ENCODE data around the gene PACRG. TPM values are rescaled to one million over a fixed set of nuclear protein-coding genes. Genes with fewer than 3 reads are reported as not detected.
A peak's percentile ranks its signal among the peaks of the same experiment; 100 is the strongest.

PACRG gene
- total and polyA plus RNA-seq, 3 donors from 2014 or later, result 54.0 to 84.6 (median 81.7) TPM

GRCh38 chr6:163293286-163293685 is 565.5 kb downstream of the PACRG start:
- H3K27me3 ChIP-seq, result no peaks in the 10 kb centered on the region
- peaks cover 6% of the 10 kb centered on the region for H3K4me1 ChIP-seq
- no peak for DNase-seq
- no peaks in the 10 kb centered on the region for H3K36me3 ChIP-seq (ENCODE audit: low read depth, missing control alignments)
- TF ChIP-seq, protein P1, sequence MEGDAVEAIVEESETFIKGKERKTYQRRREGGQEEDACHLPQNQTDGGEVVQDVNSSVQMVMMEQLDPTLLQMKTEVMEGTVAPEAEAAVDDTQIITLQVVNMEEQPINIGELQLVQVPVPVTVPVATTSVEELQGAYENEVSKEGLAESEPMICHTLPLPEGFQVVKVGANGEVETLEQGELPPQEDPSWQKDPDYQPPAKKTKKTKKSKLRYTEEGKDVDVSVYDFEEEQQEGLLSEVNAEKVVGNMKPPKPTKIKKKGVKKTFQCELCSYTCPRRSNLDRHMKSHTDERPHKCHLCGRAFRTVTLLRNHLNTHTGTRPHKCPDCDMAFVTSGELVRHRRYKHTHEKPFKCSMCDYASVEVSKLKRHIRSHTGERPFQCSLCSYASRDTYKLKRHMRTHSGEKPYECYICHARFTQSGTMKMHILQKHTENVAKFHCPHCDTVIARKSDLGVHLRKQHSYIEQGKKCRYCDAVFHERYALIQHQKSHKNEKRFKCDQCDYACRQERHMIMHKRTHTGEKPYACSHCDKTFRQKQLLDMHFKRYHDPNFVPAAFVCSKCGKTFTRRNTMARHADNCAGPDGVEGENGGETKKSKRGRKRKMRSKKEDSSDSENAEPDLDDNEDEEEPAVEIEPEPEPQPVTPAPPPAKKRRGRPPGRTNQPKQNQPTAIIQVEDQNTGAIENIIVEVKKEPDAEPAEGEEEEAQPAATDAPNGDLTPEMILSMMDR (IDR thresholded peaks at IDR 0.05), result no peak
- TF ChIP-seq POLR2A (IDR thresholded peaks at IDR 0.05), result no peak
- H3K9me3 ChIP-seq, result no peaks in the 10 kb centered on the region
- no peak overlapping the region for H3K4me3 ChIP-seq
- H3K27ac ChIP-seq, result no peak overlapping the region
- WGBS, 2 donors, result 84 to 87% methylated on average over 6 of the region's 6 CpGs
- intact Hi-C loops (cut with DNase I; ENCODE audit: low total_unique reads), result no loop called here

GRCh38 chr6:163294734-163295133 is 567.0 kb downstream of the PACRG start:
- intact Hi-C loops (cut with DNase I; ENCODE audit: low total_unique reads), result no loop called here
- DNase-seq, result no peak
- Histone ChIP-seq H3K9me3 (no peaks in the 10 kb centered on the region), H3K27ac (peak overlapping the region in 1 of 2 donors; percentile 28), H3K4me3 (no peak overlapping the region), H3K36me3 (ENCODE audit: low read depth, missing control alignments) (no peaks in the 10 kb centered on the region), H3K27me3 (no peaks in the 10 kb centered on the region), H3K4me1 (peaks cover 17% of the 10 kb centered on the region)
- TF ChIP-seq, protein P1 (IDR thresholded peaks at IDR 0.05), result no peak
- no peak for TF ChIP-seq POLR2A (IDR thresholded peaks at IDR 0.05)

- TF ChIP-seq POLR2A (IDR thresholded peaks at IDR 0.05), result no peak
- TF ChIP-seq, protein P1 (IDR thresholded peaks at IDR 0.05), result no peak
- intact Hi-C loops (cut with DNase I; ENCODE audit: low total_unique reads), result no loop called here
Observed at GRCh38 chr6:163296835-163297519, 569.2 kb downstream of the PACRG start.

DNA sequence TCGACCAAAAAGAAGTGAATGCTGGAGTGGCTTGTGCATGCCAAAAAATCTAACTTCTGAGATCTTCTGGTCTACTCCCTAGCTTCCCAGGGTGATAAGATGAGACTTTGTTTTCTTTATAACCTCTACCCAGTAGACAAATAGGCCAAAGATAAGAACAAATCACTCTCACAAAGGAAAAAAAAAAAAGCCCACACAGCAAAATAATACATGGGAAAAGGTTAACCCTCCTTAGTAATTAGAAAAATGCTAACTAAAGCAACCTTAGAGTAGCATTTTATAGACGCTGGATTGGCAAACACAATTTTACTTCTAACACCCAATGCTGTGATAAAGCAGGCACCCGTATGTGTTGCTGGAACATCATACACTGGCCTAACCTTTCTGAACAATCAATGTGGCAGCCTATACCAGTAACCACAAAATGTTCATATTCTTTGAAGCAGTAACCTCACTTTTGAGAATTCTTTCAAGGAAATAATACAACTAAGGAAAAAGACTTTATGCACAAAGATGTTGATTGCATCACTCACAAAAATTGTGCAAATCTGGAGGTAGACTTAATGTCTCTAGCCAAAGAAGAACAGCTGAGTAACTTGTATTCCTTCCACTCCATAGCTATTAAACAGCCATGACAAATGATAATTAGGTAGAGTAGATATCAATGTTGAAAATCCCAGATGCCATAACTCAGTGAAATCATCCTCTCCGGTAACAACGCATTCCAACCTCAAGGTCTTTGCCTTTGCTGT is 570.5 kb downstream of the PACRG start:
- WGBS, 2 donors, result 49 to 67% methylated on average over 5 of the region's 5 CpGs
- no peak for DNase-seq

More at GRCh38 chr6:163296835-163297519, 569.2 kb downstream of the PACRG start:
- no peak for DNase-seq
- Histone ChIP-seq H3K9me3 (no peaks in the 10 kb centered on the region), H3K4me3 (no peak overlapping the region), H3K27ac (no peak overlapping the region), H3K36me3 (ENCODE audit: low read depth, missing control alignments) (no peaks in the 10 kb centered on the region), H3K4me1 (peaks cover 23% of the 10 kb centered on the region), H3K27me3 (no peaks in the 10 kb centered on the region)
- 49 to 66% methylated on average over 6 of the region's 6 CpGs for WGBS, 2 donors

More for the DNA sequence above, 570.5 kb downstream of the PACRG start:
- Histone ChIP-seq H3K4me1 (peaks cover 26% of the 10 kb centered on the region), H3K9me3 (no peaks in the 10 kb centered on the region), H3K27ac (peak overlapping the region in 1 of 2 donors; percentile 50), H3K27me3 (no peaks in the 10 kb centered on the region), H3K36me3 (ENCODE audit: low read depth, missing control alignments) (no peaks in the 10 kb centered on the region), H3K4me3 (no peak overlapping the region)
- TF ChIP-seq POLR2A (IDR thresholded peaks at IDR 0.05), result no peak
- TF ChIP-seq, protein P1 (IDR thresholded peaks at IDR 0.05), result no peak
- intact Hi-C loops (cut with DNase I; ENCODE audit: low total_unique reads), result no loop called here

Measured in testis (tissue), 3 donors.